ENCODE results near the gene YDJC.
"Not testable (repeated sequence)": the region's sequence is repeated elsewhere in the genome, so short reads cannot be mapped to it uniquely, and the experiment has no call there.

YDJC gene

GRCh38 chr22:21602579-21602978 lies 27.2 kb downstream of the YDJC start:
- no peak for DNase-seq

DNA sequence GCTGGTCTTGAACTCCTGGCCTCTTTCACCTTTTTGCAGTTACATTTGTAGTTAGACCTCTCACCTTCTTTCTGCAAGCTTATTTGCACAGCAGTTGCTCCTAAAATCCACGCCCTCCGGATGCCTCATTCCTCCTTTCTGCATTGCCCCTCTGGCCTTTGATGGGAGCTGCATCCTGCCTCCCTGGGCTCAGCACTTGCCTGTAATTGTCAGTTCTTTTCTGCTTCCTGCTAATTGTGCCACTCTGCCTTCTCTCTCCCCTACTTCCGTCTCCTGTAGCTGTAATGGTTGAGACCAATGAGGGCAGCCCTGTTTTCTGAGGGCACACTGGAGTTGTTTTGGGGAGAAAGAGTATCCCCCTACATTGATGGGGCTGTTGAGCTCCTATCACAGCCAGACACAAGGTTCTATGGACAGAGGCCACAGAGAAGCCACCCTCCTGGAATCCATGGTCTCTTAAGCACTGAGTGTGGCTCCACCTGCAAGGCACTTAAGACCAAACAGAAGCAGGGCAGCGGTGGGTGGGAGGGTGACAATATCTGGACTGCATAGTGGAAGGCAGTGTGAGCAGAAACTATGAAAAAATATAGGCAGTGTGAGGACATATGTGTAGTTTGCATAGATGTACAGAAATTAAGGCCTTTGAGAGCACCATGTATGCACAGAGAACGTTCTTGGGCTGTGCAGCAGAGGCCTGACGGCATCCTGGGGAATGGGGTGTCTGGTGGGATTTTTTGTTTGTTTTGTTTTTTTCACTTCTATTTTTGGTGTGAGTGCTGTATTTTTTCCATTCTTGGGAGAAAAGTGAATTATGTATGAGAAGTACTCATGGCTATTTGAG lies 30.5 kb downstream of the YDJC start:
- DNase-seq: no peak

DNA sequence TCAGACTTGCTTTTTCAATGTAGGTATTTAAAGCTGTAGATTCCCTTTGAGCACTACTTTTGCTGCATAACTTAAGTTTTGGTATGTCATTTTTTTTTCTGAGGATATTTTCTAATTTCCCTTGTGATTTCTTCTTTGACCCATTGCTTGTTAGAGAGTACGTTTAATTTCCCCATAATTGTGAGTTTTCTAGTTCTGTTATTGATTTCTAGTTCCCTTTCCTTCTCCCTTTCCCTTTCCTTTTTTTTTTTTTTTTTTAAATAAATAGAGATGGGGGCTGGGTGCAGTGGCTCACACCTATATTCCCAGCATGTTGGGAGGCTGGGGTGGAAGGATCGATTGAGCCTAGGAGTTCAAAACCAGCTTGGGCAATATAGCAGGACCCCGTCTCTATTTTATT lies 31.5 kb downstream of the YDJC start:
- no peak for DNase-seq

- not testable (repeated sequence) for DNase-seq
These were observed 33.3 kb downstream of the YDJC start for GRCh38 chr22:21596356-21597135.

DNA sequence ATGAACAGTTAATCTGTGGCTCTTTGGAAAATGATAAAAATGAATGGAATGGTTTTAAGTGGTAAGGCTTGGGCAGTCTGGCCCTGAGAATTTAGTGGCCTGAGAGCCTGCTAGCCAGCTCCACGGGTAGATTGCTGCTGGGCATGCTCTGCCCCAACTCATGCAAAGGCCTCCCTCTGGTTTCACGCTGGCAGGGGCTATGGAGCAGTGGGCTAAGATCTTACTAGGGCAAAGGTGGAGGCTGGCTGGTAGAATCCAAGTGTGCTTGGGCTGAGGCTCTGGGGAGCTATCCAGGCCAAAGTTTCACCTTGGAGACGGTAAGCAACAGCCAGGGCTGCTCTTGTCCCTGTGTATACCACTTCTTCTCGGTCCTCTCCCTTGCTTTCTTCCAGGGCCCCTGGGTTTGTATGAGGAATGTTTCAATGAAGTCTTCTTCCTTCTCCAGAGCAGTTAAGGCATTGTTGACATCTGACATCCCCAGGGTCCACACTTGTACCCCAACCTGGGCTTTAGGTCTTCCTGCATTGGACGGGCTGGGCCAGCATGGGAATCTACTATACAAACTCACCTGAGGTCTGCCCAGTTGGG lies 34.9 kb downstream of the YDJC start:
- DNase-seq: no peak

- DNase-seq: no peak
These were observed 36.2 kb downstream of the YDJC start for GRCh38 chr22:21593406-21594232.

DNA sequence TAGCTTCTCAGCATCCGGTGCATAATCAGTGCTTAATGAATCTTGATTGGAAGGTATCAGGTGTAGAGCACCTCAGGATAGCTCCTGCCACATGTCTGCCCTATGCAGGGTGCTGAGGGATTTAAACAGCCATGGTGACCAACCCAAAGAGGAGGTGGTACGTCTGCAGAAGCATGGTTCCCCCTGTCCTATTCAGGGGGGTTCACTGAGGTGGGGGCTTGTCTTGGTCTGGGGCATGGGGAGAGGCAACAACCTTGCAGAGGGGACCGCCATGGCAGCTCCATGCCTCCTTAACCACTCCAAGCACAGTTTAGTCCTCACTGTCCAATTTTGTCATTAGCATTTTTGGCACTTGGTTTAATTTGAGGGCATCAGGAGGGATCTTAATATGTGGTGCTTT lies 37.4 kb downstream of the YDJC start:
- DNase-seq: no peak

DNA sequence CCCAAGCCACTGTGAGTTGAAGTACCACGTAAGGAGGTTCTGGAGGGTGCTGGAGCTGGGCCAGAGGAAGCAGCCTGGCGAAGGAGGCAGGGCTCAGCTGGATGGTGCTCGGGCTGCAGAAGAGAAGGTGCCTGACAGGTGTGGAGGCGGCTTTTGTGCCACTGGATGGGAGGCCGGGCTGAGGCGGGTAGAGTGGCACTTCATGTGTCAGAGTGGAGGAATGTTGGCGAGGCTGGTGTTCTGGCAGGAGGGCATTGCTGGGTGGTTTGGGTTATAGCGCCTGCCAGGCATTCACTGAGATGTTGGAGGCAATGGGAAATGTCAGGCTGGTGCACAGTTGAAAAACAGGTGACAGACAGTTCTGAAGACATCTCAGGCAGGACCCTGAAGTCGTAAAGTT lies 38.1 kb downstream of the YDJC start:
- DNase-seq: no peak

DNA sequence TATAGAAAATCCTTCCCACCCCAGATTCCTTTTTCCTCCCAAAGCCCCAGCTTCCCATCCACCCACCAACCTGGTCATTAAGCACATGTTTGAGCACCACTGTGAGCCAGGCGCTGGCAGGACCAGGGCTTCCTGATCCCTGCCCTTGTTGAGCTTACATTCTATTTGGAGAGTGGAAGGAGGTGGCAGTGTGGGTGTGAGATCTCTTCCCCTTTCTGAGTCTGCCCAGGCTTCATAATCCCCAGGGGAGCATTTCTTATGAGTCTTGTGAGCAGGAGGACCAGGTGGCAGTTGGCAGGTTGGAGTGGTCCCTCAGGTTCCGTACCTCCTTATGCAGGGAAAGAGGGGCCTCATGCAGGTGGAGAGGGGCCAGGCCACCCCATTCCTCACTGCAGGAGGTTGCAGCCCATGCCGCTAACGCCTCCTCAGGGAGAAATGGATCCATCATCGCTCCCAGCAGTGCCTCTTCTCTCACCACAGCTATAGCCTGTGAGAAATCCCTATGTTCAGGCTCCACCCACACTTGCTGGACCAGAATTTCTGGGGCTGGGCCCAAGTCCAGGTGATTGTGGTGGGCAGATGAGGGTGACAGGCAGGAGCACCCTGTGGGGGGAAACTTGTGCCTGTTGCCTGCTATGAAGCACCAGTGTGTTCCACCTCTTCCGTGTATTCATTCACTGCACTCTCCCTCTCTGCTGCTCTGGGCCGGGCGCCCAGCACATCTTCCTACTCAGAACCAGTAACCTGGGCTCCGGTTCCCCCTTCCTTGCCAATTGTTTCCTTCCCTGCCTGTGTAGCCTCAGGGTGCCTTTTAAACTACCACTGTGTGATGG lies 38.8 kb downstream of the YDJC start:
- no peak for DNase-seq

GRCh38 chr22:21589396-21589795 lies 40.4 kb downstream of the YDJC start:
- DNase-seq: no peak

- no peak for DNase-seq
These were observed 41.8 kb downstream of the YDJC start for GRCh38 chr22:21587803-21588611.

GRCh38 chr22:21585389-21585788 lies 44.4 kb downstream of the YDJC start:
- DNase-seq: no peak

DNA sequence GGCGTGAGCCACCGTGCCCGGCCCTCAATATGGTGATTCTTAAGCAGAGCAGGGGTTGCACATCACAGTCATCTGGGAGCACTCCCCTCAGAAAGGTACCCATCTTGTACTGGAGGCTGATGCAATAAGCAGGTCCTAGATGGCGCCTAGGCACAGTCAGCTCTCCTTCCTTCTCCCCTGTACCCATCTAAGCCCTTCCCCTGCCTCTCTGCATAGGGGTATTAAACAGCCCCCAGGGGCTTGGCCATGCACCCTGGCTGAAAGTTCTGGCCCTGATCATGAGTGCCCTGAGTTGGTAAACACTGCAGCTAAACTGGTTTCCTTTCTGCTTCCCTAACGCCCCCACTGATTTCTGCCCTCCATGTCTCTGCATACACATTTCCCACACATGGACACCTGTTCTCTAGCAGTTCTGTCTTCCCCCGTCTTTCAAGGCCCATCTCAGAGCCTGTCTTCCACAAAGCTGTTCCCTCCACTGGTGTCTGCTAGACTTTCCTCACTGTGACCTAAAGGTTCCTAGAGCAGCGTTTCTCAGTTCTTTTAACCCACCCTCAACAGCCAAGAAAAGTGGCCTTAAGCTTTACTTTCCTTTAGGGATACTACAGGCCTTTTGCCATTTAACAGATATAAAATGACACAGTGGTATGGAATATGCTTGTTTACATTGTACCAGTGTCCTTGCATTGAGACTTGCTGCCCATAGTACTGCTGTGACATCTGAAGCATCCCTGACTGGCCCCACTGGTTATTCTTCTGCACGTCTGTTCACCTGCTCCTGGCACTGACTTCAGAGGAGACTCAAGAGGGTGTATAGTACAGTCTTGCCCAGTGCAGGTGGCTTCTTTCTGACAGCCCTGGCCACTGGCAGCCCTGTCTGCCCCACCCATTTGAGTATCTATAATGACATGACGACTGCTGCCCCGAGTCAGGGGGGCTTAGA lies 46.8 kb downstream of the YDJC start:
- DNase-seq: no peak

- not testable (repeated sequence) for DNase-seq
These were observed 48.7 kb downstream of the YDJC start for GRCh38 chr22:21581009-21581713.

- not testable (repeated sequence) for DNase-seq
These were observed 49.2 kb downstream of the YDJC start for GRCh38 chr22:21580623-21581007.

DNA sequence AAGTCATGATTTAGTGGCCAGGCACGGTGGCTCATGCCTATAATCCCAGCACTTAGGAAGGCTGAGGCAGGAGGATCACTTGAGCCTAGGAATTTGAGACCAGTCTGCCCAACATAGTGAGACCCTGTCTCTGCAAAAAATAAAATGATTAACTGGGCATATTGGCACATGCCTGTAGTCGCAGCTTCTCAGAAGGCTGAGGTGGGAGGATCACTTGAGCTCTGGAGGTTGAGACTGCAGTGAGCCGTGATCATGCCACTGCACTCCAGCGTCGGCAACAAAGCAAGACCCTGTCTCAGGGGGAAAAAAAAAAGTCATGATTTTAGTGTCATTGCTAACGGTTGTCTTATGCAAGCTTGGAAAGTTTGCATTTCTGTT lies 50.4 kb downstream of the YDJC start:
- DNase-seq: no peak

All from NCI-H1048 (cell line).